A673 (cell line): Measurements from ENCODE around the gene FUNDC1. TPM values are rescaled to one million over a fixed set of nuclear protein-coding genes. Genes with fewer than 3 reads are reported as not detected.

ENCODE experiments used
- BruUV-seq: library from RNA; stranded (reverse); fragments of 400-500 nt; replicated peaks from 2 replicates; lab custom pipeline; 2021; lab: Mats Ljungman, UMichigan
- CTCF ChIA-PET: fragments of 300-600 bp; sonication (Branson Sonifier 250); formaldehyde crosslinking; loops from one replicate; lab custom pipeline; 2022; ENCODE audit warnings: antibody characterized with exemption; lab: Charles Lee
- POLR2A ChIA-PET: fragments of 300-600 bp; sonication (Branson Sonifier 250); formaldehyde crosslinking; loops from one replicate; lab custom pipeline; 2022; ENCODE audit warnings: antibody characterized with exemption; ENCODE audit not compliant: low non-redundant PET; lab: Charles Lee
- DNase-seq: peaks from one replicate; pipeline ENCODE4 v3.0.0-alpha.2; 2015; ENCODE audit warnings: low spot score
- H3K27ac ChIP-seq: fragments of 200-600 bp; sonication (generic); 2 replicates; pipeline ENCODE4 v1.5.1; 2016; ENCODE audit warnings: mixed run types, low read depth, mild to moderate bottlenecking, mixed read lengths, antibody characterized with exemption, low read length; ENCODE audit not compliant: poor library complexity, severe bottlenecking
- H3K27me3 ChIP-seq: fragments of 200-600 bp; sonication (generic); replicated peaks from 2 replicates; pipeline ENCODE4 v1.6.1; 2017; ENCODE audit warnings: mixed run types, low read depth, mild to moderate bottlenecking, mixed read lengths, antibody characterized with exemption, low read length; ENCODE audit not compliant: insufficient read depth, poor library complexity
- H3K36me3 ChIP-seq: fragments of 200-600 bp; sonication (generic); 2 replicates; pipeline ENCODE4 v1.6.1; 2016; ENCODE audit warnings: mixed run types, mild to moderate bottlenecking, mixed read lengths, antibody characterized with exemption, low read length; ENCODE audit not compliant: insufficient read depth, poor library complexity, severe bottlenecking
- H3K4me1 ChIP-seq: fragments of 200-600 bp; sonication (generic); 2 replicates; pipeline ENCODE4 v1.6.1; 2017; ENCODE audit warnings: mixed run types, mild to moderate bottlenecking, mixed read lengths, antibody characterized with exemption, low read length; ENCODE audit not compliant: insufficient read depth, poor library complexity, severe bottlenecking
- H3K4me3 ChIP-seq: fragments of 200-600 bp; sonication (generic); 2 replicates; pipeline ENCODE4 v1.5.1; 2016; ENCODE audit warnings: low read depth, mixed run types, mild to moderate bottlenecking, mixed read lengths, low read length; ENCODE audit not compliant: poor library complexity, severe bottlenecking
- H3K9me3 ChIP-seq: fragments of 200-600 bp; sonication (generic); 2 replicates; pipeline ENCODE4 v1.6.1; 2016; ENCODE audit warnings: mixed run types, low read depth, mild to moderate bottlenecking, mixed read lengths, antibody characterized with exemption, low read length; ENCODE audit not compliant: poor library complexity, severe bottlenecking
- CTCF ChIP-seq: fragments of 300-800, 200-600 bp; sonication (generic); conservative IDR thresholded peaks from 2 replicates; pipeline ENCODE4 v1.5.1; 2017; ENCODE audit warnings: low read depth, mild to moderate bottlenecking, antibody characterized with exemption, low read length, moderate library complexity, mixed read lengths
- EZH2 ChIP-seq: fragments of 200-600 bp; sonication (generic); IDR thresholded peaks from 2 replicates; pipeline ENCODE4 v1.6.1; 2017; ENCODE audit warnings: borderline replicate concordance, low read depth, mild to moderate bottlenecking, mixed read lengths, antibody characterized with exemption, low read length; ENCODE audit not compliant: poor library complexity, severe bottlenecking
- intact Hi-C: fragments of 100-400 bp; cut with micrococcal nuclease; formaldehyde crosslinking; loops from one replicate; pipeline ENCODE4 v1.10.0; 2022; ENCODE audit not compliant: unreplicated experiment
- total RNA-seq: library from RNA; stranded (reverse); gene quantifications from 2 replicates; pipeline ENCODE4 v1.2.3, GENCODE V29; 2021

FUNDC1 gene
- total RNA-seq, 1 experiment from 2014 or later, result 44.2 TPM

DNA sequence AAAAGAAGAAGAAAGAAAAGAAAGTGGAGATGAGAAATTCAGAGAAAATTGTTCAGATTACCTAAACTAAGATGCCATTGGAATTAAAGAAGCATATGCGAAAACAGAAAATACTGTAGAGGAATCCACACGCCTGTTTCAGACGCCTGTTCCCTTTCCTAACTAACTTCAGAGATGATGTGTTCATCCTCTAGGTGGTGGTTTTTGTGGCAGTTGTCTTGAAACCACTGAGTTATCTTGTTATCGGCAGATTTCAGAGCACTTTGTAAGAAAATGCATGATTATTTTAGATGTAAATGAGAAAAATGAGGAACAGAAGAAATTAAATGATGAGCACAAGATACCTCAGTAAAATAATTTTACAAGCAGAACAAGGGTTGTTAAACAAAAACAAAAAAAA lies 48.3 kb downstream of the FUNDC1 start:
- no peak overlapping the region for H3K4me3 ChIP-seq
- ChIA-PET CTCF (no interaction called here), POLR2A (no interaction called here)
- DNase-seq, result no peak
- no peak overlapping the region for H3K27ac ChIP-seq
- no peaks in the 10 kb centered on the region for H3K4me1 ChIP-seq
- no peaks in the 10 kb centered on the region for H3K27me3 ChIP-seq
- no peaks in the 10 kb centered on the region for H3K36me3 ChIP-seq
- BruUV-seq, result no TSS peak
- intact Hi-C loops, result no loop called here
- no peaks in the 10 kb centered on the region for H3K9me3 ChIP-seq
- TF ChIP-seq EZH2 (no peak), CTCF (no peak)

- BruUV-seq, result no TSS peak
- Histone ChIP-seq H3K27ac (no peak overlapping the region), H3K4me3 (no peak overlapping the region), H3K9me3 (no peaks in the 10 kb centered on the region), H3K36me3 (no peaks in the 10 kb centered on the region), H3K4me1 (no peaks in the 10 kb centered on the region), H3K27me3 (no peaks in the 10 kb centered on the region)
- intact Hi-C loops, result no loop called here
- POLR2A ChIA-PET, result no interaction called here
- DNase-seq, result no peak
- no peak for TF ChIP-seq CTCF
- no peak for TF ChIP-seq EZH2
- CTCF ChIA-PET, result no interaction called here
Measured at GRCh38 chrX:44489515-44489914, 53.1 kb downstream of the FUNDC1 start.

DNA sequence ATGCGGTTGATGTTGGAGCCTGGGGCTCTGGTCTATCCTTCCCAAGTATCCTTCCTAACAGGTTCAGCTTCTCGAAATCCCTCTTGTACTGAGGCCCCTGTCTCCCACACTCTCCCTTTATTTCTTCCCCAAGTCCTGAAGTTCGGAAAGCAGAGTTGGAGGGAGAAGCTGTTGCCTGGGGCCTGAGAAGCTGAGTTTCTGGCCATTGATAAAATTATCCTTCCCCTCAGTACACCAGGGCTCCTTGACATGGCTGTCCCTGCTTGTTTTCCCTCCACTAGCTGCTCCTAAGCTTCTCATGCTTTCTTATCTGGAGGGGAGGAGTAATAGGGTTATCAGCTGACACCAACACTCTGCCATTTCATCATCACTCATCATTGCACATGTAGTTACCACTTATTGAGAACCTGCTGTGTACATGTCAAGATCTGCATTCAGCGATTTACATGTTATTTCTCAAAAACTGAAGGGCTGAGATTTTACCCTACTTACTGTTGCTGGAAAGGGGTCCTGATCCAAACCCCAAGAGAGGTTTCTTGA lies 58.0 kb downstream of the FUNDC1 start:
- DNase-seq, result no peak
- no peak overlapping the region for H3K4me3 ChIP-seq
- H3K36me3 ChIP-seq, result no peaks in the 10 kb centered on the region
- no peaks in the 10 kb centered on the region for H3K9me3 ChIP-seq
- BruUV-seq, result no TSS peak
- ChIA-PET CTCF (no interaction called here), POLR2A (no interaction called here)
- H3K4me1 ChIP-seq, result no peaks in the 10 kb centered on the region
- intact Hi-C loops, result no loop called here
- no peak overlapping the region for H3K27ac ChIP-seq
- TF ChIP-seq CTCF (no peak), EZH2 (no peak)
- H3K27me3 ChIP-seq, result no peaks in the 10 kb centered on the region
